ENCODE measurements around the gene GRIK4.

The GRIK4 gene

GRCh38 chr11:120549346-120549745 is 37.8 kb downstream of the GRIK4 start:
- DNase-seq (ENCODE audit: low read depth), result no peak

GRCh38 chr11:120550007-120550406 is 38.5 kb downstream of the GRIK4 start:
- no peak for DNase-seq (ENCODE audit: low read depth)

GRCh38 chr11:120551191-120551590 is 39.6 kb downstream of the GRIK4 start:
- no peak for DNase-seq (ENCODE audit: low read depth)

- DNase-seq (ENCODE audit: low read depth), result no peak
Observed at GRCh38 chr11:120554766-120555432, 43.4 kb downstream of the GRIK4 start.

GRCh38 chr11:120555433-120555773 is 43.9 kb downstream of the GRIK4 start:
- DNase-seq (ENCODE audit: low read depth), result no peak

- DNase-seq (ENCODE audit: low read depth), result no peak
Observed at GRCh38 chr11:120556797-120557196, 45.2 kb downstream of the GRIK4 start.

GRCh38 chr11:120558744-120559431 is 47.3 kb downstream of the GRIK4 start:
- DNase-seq (ENCODE audit: low read depth), result no peak

- DNase-seq (ENCODE audit: low read depth), result no peak
Observed at GRCh38 chr11:120561286-120561685, 49.7 kb downstream of the GRIK4 start.

GRCh38 chr11:120562806-120563425 is 51.4 kb downstream of the GRIK4 start:
- no peak for DNase-seq (ENCODE audit: low read depth)

GRCh38 chr11:120563703-120564572 is 52.4 kb downstream of the GRIK4 start:
- DNase-seq (ENCODE audit: low read depth), result no peak

GRCh38 chr11:120564573-120565311 is 53.2 kb downstream of the GRIK4 start:
- no peak for DNase-seq (ENCODE audit: low read depth)

GRCh38 chr11:120565466-120566155 is 54.1 kb downstream of the GRIK4 start:
- no peak for DNase-seq (ENCODE audit: low read depth)

- no peak for DNase-seq (ENCODE audit: low read depth)
Observed at GRCh38 chr11:120566176-120566575, 54.6 kb downstream of the GRIK4 start.

GRCh38 chr11:120568572-120569307 is 57.2 kb downstream of the GRIK4 start:
- DNase-seq (ENCODE audit: low read depth), result no peak

- no peak for DNase-seq (ENCODE audit: low read depth)
Observed at GRCh38 chr11:120569861-120570260, 58.3 kb downstream of the GRIK4 start.

- DNase-seq (ENCODE audit: low read depth), result no peak
Observed at GRCh38 chr11:120571476-120571875, 59.9 kb downstream of the GRIK4 start.

- no peak for DNase-seq (ENCODE audit: low read depth)
Observed at GRCh38 chr11:120573756-120574354, 62.3 kb downstream of the GRIK4 start.

- DNase-seq (ENCODE audit: low read depth), result no peak
Observed at GRCh38 chr11:120574876-120575275, 63.3 kb downstream of the GRIK4 start.

- no peak for DNase-seq (ENCODE audit: low read depth)
Observed at GRCh38 chr11:120575461-120575860, 63.9 kb downstream of the GRIK4 start.

- no peak for DNase-seq (ENCODE audit: low read depth)
Observed at GRCh38 chr11:120576606-120577005, 65.1 kb downstream of the GRIK4 start.

All from GM04504 (cell line).